Endothelial cell of umbilical vein (primary cell): ENCODE measurements around the gene EPS8. TPM values are rescaled to one million over a fixed set of nuclear protein-coding genes. Genes with fewer than 3 reads are reported as not detected.

Experiments
- BruUV-seq: library from RNA; stranded (reverse); fragments of 400-500 nt; replicated peaks from 2 replicates; lab custom pipeline; 2021; lab: Mats Ljungman, UMichigan
- CTCF ChIA-PET: fragments of 300-600, 350-600 bp; sonication (Branson Sonifier 250); formaldehyde crosslinking; loops from one replicate; lab custom pipeline; 2021; ENCODE audit warnings: antibody characterized with exemption, inconsistent platforms; lab: Charles Lee
- POLR2A ChIA-PET: fragments of 300-600, 350-600 bp; sonication (Branson Sonifier 250); formaldehyde crosslinking; loops from one replicate; lab custom pipeline; 2021; ENCODE audit warnings: antibody characterized with exemption, inconsistent platforms; lab: Charles Lee
- DNase-seq: peaks from one replicate; pipeline ENCODE4 v3.0.0-alpha.2; 2011; ENCODE audit warnings: low read depth, low spot score
- FAIRE-seq: peaks from 2 replicates; lab custom pipeline; 2011; peaks lifted over from hg19 to GRCh38; lab: Jason Lieb, UNC
- H2AFZ ChIP-seq: 2 replicates; pipeline ENCODE4 v1.6.0; 2012; ENCODE audit warnings: low read depth, low read length, control low read depth, inconsistent platforms
- H3K27ac ChIP-seq: 2 replicates; pipeline ENCODE4 v1.5.1; 2011; ENCODE audit warnings: low read depth, mild to moderate bottlenecking, control low read depth, low read length, moderate library complexity; ENCODE audit not compliant: insufficient read depth
- H3K27me3 ChIP-seq, 2 experiments: 2 replicates each; pipeline versions ENCODE4 v1.6.0 to v1.6.1; 2011; ENCODE audit warnings: low read length in 2 of 2, mixed read lengths in 1 of 2; ENCODE audit not compliant: control insufficient read depth in 2 of 2, insufficient read depth in 2 of 2
- H3K36me3 ChIP-seq, 2 experiments: 2 replicates in 1 of 2; 3 replicates in 1 of 2; pipeline ENCODE4 v1.5.1; 2011; ENCODE audit warnings: low read length in 2 of 2, mild to moderate bottlenecking in 1 of 2, moderate library complexity in 1 of 2; ENCODE audit not compliant: control insufficient read depth in 2 of 2, insufficient read depth in 2 of 2; ENCODE audit errors: extremely low read depth in 1 of 2
- H3K4me1 ChIP-seq: 3 replicates; pipeline ENCODE4 v1.5.1; 2011; ENCODE audit warnings: mild to moderate bottlenecking, low read length; ENCODE audit not compliant: control insufficient read depth, insufficient read depth; ENCODE audit errors: extremely low read depth
- H3K4me2 ChIP-seq: 2 replicates; pipeline ENCODE4 v1.6.1; 2011; ENCODE audit warnings: low read length, control low read depth, mixed read lengths; ENCODE audit not compliant: insufficient read depth
- H3K4me3 ChIP-seq, 3 experiments: fragments of 200-600 bp in 1 of 3; sonication (generic), shearing (Covaris generic) in 1 of 3; replicated peaks in 1 of 3; 2 replicates each; pipeline ENCODE4 v1.5.1; 2011 to 2016; ENCODE audit warnings: control low read depth in 3 of 3, low read length in 3 of 3, mild to moderate bottlenecking in 2 of 3, inconsistent platforms in 1 of 3, low read depth in 1 of 3, moderate library complexity in 1 of 3; ENCODE audit not compliant: insufficient read depth in 1 of 3
- H3K79me2 ChIP-seq: 2 replicates; pipeline ENCODE4 v1.6.0; 2012; ENCODE audit warnings: low read length, inconsistent platforms; ENCODE audit not compliant: control insufficient read depth, insufficient read depth
- H3K9ac ChIP-seq: replicated peaks from 2 replicates; pipeline ENCODE3; 2011; ENCODE audit warnings: low read length, control low read depth; ENCODE audit not compliant: insufficient read depth; ENCODE audit errors: extremely low read depth
- H3K9me1 ChIP-seq: replicated peaks from 3 replicates; pipeline ENCODE4 v1.6.0; 2011; ENCODE audit warnings: mild to moderate bottlenecking, low read length; ENCODE audit not compliant: control insufficient read depth, insufficient read depth; ENCODE audit errors: extremely low read depth
- H3K9me3 ChIP-seq: replicated peaks from 2 replicates; pipeline ENCODE4 v1.5.1; 2012; ENCODE audit warnings: low read length, inconsistent platforms; ENCODE audit not compliant: control insufficient read depth, insufficient read depth
- H4K20me1 ChIP-seq: replicated peaks from 2 replicates; pipeline ENCODE3; 2011; ENCODE audit warnings: mild to moderate bottlenecking, low read length; ENCODE audit not compliant: control insufficient read depth, insufficient read depth; ENCODE audit errors: extremely low read depth
- EZH2 ChIP-seq: IDR thresholded peaks from 2 replicates; pipeline ENCODE4 v1.6.1; 2012; ENCODE audit warnings: borderline replicate concordance, low read depth, mild to moderate bottlenecking, moderate library complexity, low read length, inconsistent platforms; ENCODE audit not compliant: severe bottlenecking
- FOS ChIP-seq: IDR thresholded peaks from 2 replicates; pipeline ENCODE4 v1.6.1; 2011; ENCODE audit warnings: mild to moderate bottlenecking, low read length, moderate library complexity, borderline replicate concordance; ENCODE audit not compliant: insufficient read depth
- GATA2 ChIP-seq: IDR thresholded peaks from 2 replicates; pipeline ENCODE4 v1.7.0; 2011; ENCODE audit warnings: low read depth, mild to moderate bottlenecking, moderate library complexity, mixed read lengths, low read length; ENCODE audit not compliant: insufficient read length, insufficient read depth
- JUN ChIP-seq: IDR thresholded peaks from 2 replicates; pipeline ENCODE4 v1.6.1; 2011; ENCODE audit warnings: borderline replicate concordance, low read depth; ENCODE audit not compliant: insufficient read length, insufficient read depth
- MYC ChIP-seq: IDR thresholded peaks from one replicate; pipeline ENCODE4 v1.6.1; 2011; ENCODE audit warnings: mild to moderate bottlenecking, low read depth, low read length
- POLR2A ChIP-seq: IDR thresholded peaks from 2 replicates; pipeline ENCODE4 v1.6.1; 2012; ENCODE audit warnings: low read depth, mild to moderate bottlenecking, control low read depth, low read length
- POLR2AphosphoS5 ChIP-seq: IDR thresholded peaks from 2 replicates; pipeline ENCODE4 v1.6.1; 2012; ENCODE audit warnings: low read depth, mild to moderate bottlenecking, control low read depth, low read length, moderate library complexity; ENCODE audit not compliant: insufficient read depth
- dilution Hi-C: fragments of 300-500 bp; cut with MboI; formaldehyde crosslinking; loops from one replicate; pipeline ENCODE4 v1.15.0; 2019; ENCODE audit warnings: low sequenced_read_pairs; ENCODE audit not compliant: extremely low pct_ligation_motif_present
- intact Hi-C: fragments of 100-400 bp; cut with micrococcal nuclease; formaldehyde crosslinking; loops from one replicate; pipeline ENCODE4 v1.10.0; 2022
- polyA plus RNA-seq, 4 experiments: library from polyadenylated mRNA; depleted of rRNA in 3 of 4; stranded (reverse) in 3 of 4; unstranded in 1 of 4; fragments of >200 nt; gene quantifications; 2 replicates each; pipeline versions ENCODE4 v1.2.1 to v1.2.3, GENCODE V29; 2011 to 2012; ENCODE audit warnings: missing spikeins in 1 of 4
- total RNA-seq: library from RNA; stranded (reverse); gene quantifications from 2 replicates; pipeline ENCODE4 v1.2.3, GENCODE V29; 2021
- TF ChIP-seq, protein P1 (sequence below), 2 donors: IDR thresholded peaks; 1 replicate in 1 of 2; 2 replicates in 1 of 2; pipeline ENCODE4 v1.5.1; 2011; ENCODE audit warnings: low read length in 2 of 2, mild to moderate bottlenecking in 2 of 2, moderate library complexity in 2 of 2, control low read depth in 1 of 2, inconsistent platforms in 1 of 2, low read depth in 1 of 2; ENCODE audit not compliant: insufficient read depth in 1 of 2; ENCODE audit errors: extremely low read depth in 1 of 2
- TF ChIP-seq, protein P2 (sequence below): IDR thresholded peaks from 2 replicates; pipeline ENCODE4 v1.6.1; 2011; ENCODE audit not compliant: insufficient read depth, insufficient read length

The EPS8 gene
- total and polyA plus RNA-seq, 2 donors (not counting 3 experiments of a cell fraction or from before 2014, with no cell fraction given), result 8.4 to 11.9 TPM

DNA sequence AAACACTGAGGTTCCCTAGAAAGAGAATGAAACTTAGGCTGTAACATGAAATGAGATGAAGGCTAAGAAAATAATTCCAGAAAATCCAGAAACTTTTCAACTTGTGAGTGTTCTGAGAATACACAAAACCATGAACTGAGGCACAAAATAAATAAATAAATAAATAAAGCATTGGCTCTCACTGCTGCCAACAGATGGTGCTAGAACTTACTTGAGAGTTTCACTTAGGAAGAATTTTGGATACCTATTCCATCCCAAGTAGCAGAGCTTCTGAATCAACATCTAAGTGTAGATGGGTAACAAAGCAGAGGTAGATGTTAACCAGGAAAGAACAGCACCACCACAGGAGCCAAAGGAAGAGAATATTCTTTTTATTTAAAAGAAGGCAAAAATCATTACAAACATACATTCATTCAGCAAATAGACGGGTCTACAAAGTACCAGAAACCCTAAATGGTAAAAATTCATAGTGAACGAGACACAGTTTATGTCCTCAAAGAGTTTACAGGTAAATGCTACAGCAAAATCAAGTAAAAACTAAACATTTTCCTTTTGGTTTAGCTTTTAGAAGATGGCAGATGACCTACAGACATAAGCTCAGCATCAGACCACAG lies 16.7 kb downstream of the EPS8 start:
- no peak overlapping the region for H3K27ac ChIP-seq
- H3K27me3 ChIP-seq, result no peaks in the 10 kb centered on the region
- H3K4me3 ChIP-seq, result no peak overlapping the region
- DNase-seq (peak; percentile 29), FAIRE-seq (no peak)
- BruUV-seq, result no TSS peak
- no peaks in the 10 kb centered on the region for H3K36me3 ChIP-seq
- CTCF ChIA-PET, result interaction anchor here (0.8 to 2.8 kb wide), 18 partner anchors 16 to 241 kb away, joined by 3 to 13 read pairs (median 4); partner anchors contain the start of gene EPS8
- no peak for TF ChIP-seq GATA2
- TF ChIP-seq, protein P1, sequence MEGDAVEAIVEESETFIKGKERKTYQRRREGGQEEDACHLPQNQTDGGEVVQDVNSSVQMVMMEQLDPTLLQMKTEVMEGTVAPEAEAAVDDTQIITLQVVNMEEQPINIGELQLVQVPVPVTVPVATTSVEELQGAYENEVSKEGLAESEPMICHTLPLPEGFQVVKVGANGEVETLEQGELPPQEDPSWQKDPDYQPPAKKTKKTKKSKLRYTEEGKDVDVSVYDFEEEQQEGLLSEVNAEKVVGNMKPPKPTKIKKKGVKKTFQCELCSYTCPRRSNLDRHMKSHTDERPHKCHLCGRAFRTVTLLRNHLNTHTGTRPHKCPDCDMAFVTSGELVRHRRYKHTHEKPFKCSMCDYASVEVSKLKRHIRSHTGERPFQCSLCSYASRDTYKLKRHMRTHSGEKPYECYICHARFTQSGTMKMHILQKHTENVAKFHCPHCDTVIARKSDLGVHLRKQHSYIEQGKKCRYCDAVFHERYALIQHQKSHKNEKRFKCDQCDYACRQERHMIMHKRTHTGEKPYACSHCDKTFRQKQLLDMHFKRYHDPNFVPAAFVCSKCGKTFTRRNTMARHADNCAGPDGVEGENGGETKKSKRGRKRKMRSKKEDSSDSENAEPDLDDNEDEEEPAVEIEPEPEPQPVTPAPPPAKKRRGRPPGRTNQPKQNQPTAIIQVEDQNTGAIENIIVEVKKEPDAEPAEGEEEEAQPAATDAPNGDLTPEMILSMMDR (IDR thresholded peaks at IDR 0.05; ENCODE audit: extremely low read depth in 1 of 2, insufficient read depth in 1 of 2, low read depth in 1 of 2, low read length in 2 of 2), result peak; percentile 22 to 44
- no peaks in the 10 kb centered on the region for H3K4me1 ChIP-seq
- no peak overlapping the region for H3K4me2 ChIP-seq
- no peak overlapping the region for H2AFZ ChIP-seq
- POLR2A ChIA-PET, result no interaction called here
- no peak overlapping the region for H3K9ac ChIP-seq
- no peaks in the 10 kb centered on the region for H3K9me3 ChIP-seq
- H4K20me1 ChIP-seq, result peaks cover 2% of the 10 kb centered on the region
- dilution Hi-C loops (no loop called here), intact Hi-C loops (loop anchor here (1.0 to 2.0 kb wide), 2 partner anchors 82 to 182 kb away; no protein-coding TSS in a partner anchor)
- no peaks in the 10 kb centered on the region for H3K9me1 ChIP-seq
- no peaks in the 10 kb centered on the region for H3K79me2 ChIP-seq

DNA sequence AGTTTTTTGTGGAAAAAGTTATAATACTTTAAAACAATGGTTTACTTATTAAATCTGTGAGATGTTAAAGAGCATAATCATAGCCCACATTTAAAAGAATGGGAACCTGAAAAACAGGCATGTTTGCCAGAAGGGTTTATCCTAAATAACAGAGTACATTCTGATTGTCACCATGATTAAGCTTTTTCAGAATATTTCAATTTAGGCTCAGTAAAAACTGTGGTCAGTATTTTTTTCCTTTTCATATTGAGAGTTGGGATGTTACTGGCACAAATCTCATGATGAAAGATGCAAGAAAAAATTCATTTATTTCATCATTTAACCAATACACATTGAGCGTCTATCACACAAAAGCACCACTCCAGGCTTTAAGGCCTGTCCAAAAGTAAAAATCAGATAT lies 18.6 kb downstream of the EPS8 start:
- H3K9ac ChIP-seq, result no peak overlapping the region
- POLR2A ChIA-PET, result no interaction called here

More for the DNA sequence above, 18.6 kb downstream of the EPS8 start:
- no peaks in the 10 kb centered on the region for H3K9me3 ChIP-seq
- no peaks in the 10 kb centered on the region for H3K9me1 ChIP-seq
- no peak overlapping the region for H3K27ac ChIP-seq
- CTCF ChIA-PET, result interaction anchor here (0.9 to 1.4 kb wide), 4 partner anchors 8 to 186 kb away, joined by 3 to 5 read pairs (median 4); no protein-coding TSS in a partner anchor
- H3K36me3 ChIP-seq, result no peaks in the 10 kb centered on the region
- no peak for FAIRE-seq
- dilution Hi-C loops (no loop called here), intact Hi-C loops (no loop called here)
- H3K27me3 ChIP-seq, result no peaks in the 10 kb centered on the region
- no peak overlapping the region for H3K4me2 ChIP-seq
- TF ChIP-seq EZH2, result no peak
- no peak for TF ChIP-seq MYC
- TF ChIP-seq POLR2AphosphoS5, result no peak
- TF ChIP-seq GATA2, result no peak
- TF ChIP-seq POLR2A, result no peak
- TF ChIP-seq, protein P1 (IDR thresholded peaks at IDR 0.05; ENCODE audit: extremely low read depth in 1 of 2, insufficient read depth in 1 of 2, low read depth in 1 of 2, low read length in 2 of 2), result no peak
- TF ChIP-seq, protein P2, sequence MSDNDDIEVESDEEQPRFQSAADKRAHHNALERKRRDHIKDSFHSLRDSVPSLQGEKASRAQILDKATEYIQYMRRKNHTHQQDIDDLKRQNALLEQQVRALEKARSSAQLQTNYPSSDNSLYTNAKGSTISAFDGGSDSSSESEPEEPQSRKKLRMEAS, result no peak
- TF ChIP-seq JUN, result no peak
- TF ChIP-seq FOS, result no peak
- no peak overlapping the region for H3K4me3 ChIP-seq
- no peaks in the 10 kb centered on the region for H3K79me2 ChIP-seq
- no TSS peak for BruUV-seq
- H2AFZ ChIP-seq, result no peak overlapping the region
- no peaks in the 10 kb centered on the region for H3K4me1 ChIP-seq
- DNase-seq, result no peak
- peaks cover 2% of the 10 kb centered on the region for H4K20me1 ChIP-seq
